GM21825 (cell line): ENCODE results near the gene SLC6A18.

Experiments used
- ATAC-seq: cut with Tn5 transposase; IDR thresholded peaks from one replicate; pipeline ENCODE4 v1.9.1; 2021; ENCODE audit warnings: mild to moderate bottlenecking, moderate library complexity; ENCODE audit not compliant: unreplicated experiment

SLC6A18 gene

GRCh38 chr5:1186351-1187233 is 38.6 kb upstream of the SLC6A18 start:
- no peak for ATAC-seq

GRCh38 chr5:1187234-1187949 is 37.8 kb upstream of the SLC6A18 start:
- no peak for ATAC-seq

GRCh38 chr5:1187950-1188334 is 37.2 kb upstream of the SLC6A18 start:
- no peak for ATAC-seq

- no peak for ATAC-seq
Observed at GRCh38 chr5:1188464-1188863, 36.7 kb upstream of the SLC6A18 start.

- ATAC-seq, result no peak
Observed at GRCh38 chr5:1189269-1189668, 35.9 kb upstream of the SLC6A18 start.

- no peak for ATAC-seq
Observed at GRCh38 chr5:1190278-1190677, 34.9 kb upstream of the SLC6A18 start.

GRCh38 chr5:1190837-1191239 is 34.3 kb upstream of the SLC6A18 start:
- ATAC-seq, result no peak

GRCh38 chr5:1192971-1193590 is 32.1 kb upstream of the SLC6A18 start:
- ATAC-seq, result no peak

GRCh38 chr5:1193591-1193985 is 31.6 kb upstream of the SLC6A18 start:
- ATAC-seq, result no peak

GRCh38 chr5:1194378-1194777 is 30.8 kb upstream of the SLC6A18 start:
- no peak for ATAC-seq

GRCh38 chr5:1195439-1195838 is 29.7 kb upstream of the SLC6A18 start:
- no peak for ATAC-seq

GRCh38 chr5:1195916-1196315 is 29.3 kb upstream of the SLC6A18 start:
- no peak for ATAC-seq

GRCh38 chr5:1196562-1196961 is 28.6 kb upstream of the SLC6A18 start:
- ATAC-seq, result no peak

GRCh38 chr5:1197876-1198666 is 27.1 kb upstream of the SLC6A18 start:
- no peak for ATAC-seq

- ATAC-seq, result no peak
Observed at GRCh38 chr5:1199340-1199648, 25.9 kb upstream of the SLC6A18 start.

GRCh38 chr5:1199649-1200494 is 25.3 kb upstream of the SLC6A18 start:
- ATAC-seq, result no peak

GRCh38 chr5:1200495-1201326 is 24.5 kb upstream of the SLC6A18 start:
- no peak for ATAC-seq

- ATAC-seq, result no peak
Observed at GRCh38 chr5:1201327-1202025, 23.7 kb upstream of the SLC6A18 start, which contains the start of gene SLC6A19. Gene SLC6A19, plus strand, starts transcription at chr5:1201595. Its CDS starts 56 bp downstream, at chr5:1201651.
